ENCODE results near the gene VEGFB.

GRCh38 chr11:64284048-64284961 lies 49.9 kb downstream of the VEGFB start, which contains the start of gene BAD:
- TF ChIP-seq SUZ12 (IDR thresholded peaks at IDR 0.05; ENCODE audit: extremely low read depth, insufficient read depth, insufficient read length) (no peak), YY1 (IDR thresholded peaks at IDR 0.05; ENCODE audit: insufficient read depth, insufficient read length) (no peak)

Data from NT2/D1 (cell line).